ENCODE results near the gene VWA7.

GRCh38 chr6:31796993-31797385, 19.9 kb upstream of the VWA7 start:
- no peak for TF ChIP-seq CTCF (IDR thresholded peaks at IDR 0.05)
- no peak for TF ChIP-seq POLR2A (IDR thresholded peaks at IDR 0.05)
